WERI-Rb-1 (cell line): ENCODE results near the gene RNF208.
A peak's percentile ranks its signal among the peaks of the same experiment; 100 is the strongest.

ENCODE experiments used
- DNase-seq: peaks from one replicate; pipeline ENCODE4 v3.0.0-alpha.2; 2020
- H3K27ac ChIP-seq: fragments of 250-450 bp; sonication (Bioruptor Pico); 2 replicates; pipeline ENCODE4 v1.5.1; 2020; ENCODE audit warnings: mild to moderate bottlenecking, moderate library complexity
- H3K27me3 ChIP-seq: fragments of 250-450 bp; sonication (Bioruptor Pico); 2 replicates; pipeline ENCODE4 v1.5.1; 2021; ENCODE audit warnings: mild to moderate bottlenecking, low read depth, moderate library complexity; ENCODE audit not compliant: insufficient read depth, severe bottlenecking
- H3K36me3 ChIP-seq: fragments of 250-450 bp; sonication (Bioruptor Pico); 2 replicates; pipeline ENCODE4 v1.5.1; 2020; ENCODE audit warnings: mild to moderate bottlenecking, moderate library complexity
- H3K4me3 ChIP-seq: 2 replicates; pipeline ENCODE4 v1.5.1; 2011; ENCODE audit warnings: low read depth, mild to moderate bottlenecking, control low read depth, low read length
- H3K9me3 ChIP-seq: fragments of 250-450 bp; sonication (Bioruptor Pico); 2 replicates; pipeline ENCODE4 v1.5.1; 2021; ENCODE audit warnings: mild to moderate bottlenecking, moderate library complexity; ENCODE audit not compliant: severe bottlenecking
- CTCF ChIP-seq: IDR thresholded peaks from 2 replicates; pipeline ENCODE4 v1.5.1; 2011; ENCODE audit warnings: low read depth, mild to moderate bottlenecking, control low read depth, inconsistent platforms, low read length

RNF208 gene

GRCh38 chr9:137254624-137255447 lies 32.8 kb upstream of the RNF208 start, which contains the start of gene NELFB:
NELFB (plus strand) TSS chr9:137255327.
- peaks cover 3% of the 10 kb centered on the region; the same call in 1 of the 2 replicates for H3K36me3 ChIP-seq
- H3K27me3 ChIP-seq, result no peaks in the 10 kb centered on the region
- peak; percentile 84 for DNase-seq
- no peaks in the 10 kb centered on the region for H3K9me3 ChIP-seq
- no peak for TF ChIP-seq CTCF
- peak within 1 kb of the TSS; percentile 88 for H3K27ac ChIP-seq
- peak within 1 kb of the TSS; percentile 76 for H3K4me3 ChIP-seq

GRCh38 chr9:137253717-137254623 lies 31.9 kb upstream of the RNF208 start:
- H3K9me3 ChIP-seq, result no peaks in the 10 kb centered on the region
- DNase-seq, result no peak
- H3K27ac ChIP-seq, result peak overlapping the region; percentile 88
- H3K36me3 ChIP-seq, result peaks cover 3% of the 10 kb centered on the region; the same call in 1 of the 2 replicates
- no peaks in the 10 kb centered on the region for H3K27me3 ChIP-seq
- peak overlapping the region; percentile 65 for H3K4me3 ChIP-seq
- no peak for TF ChIP-seq CTCF

GRCh38 chr9:137252555-137253506 lies 30.8 kb upstream of the RNF208 start:
- Histone ChIP-seq H3K36me3 (peaks cover 3% of the 10 kb centered on the region; the same call in 1 of the 2 replicates), H3K4me3 (no peak overlapping the region), H3K27me3 (no peaks in the 10 kb centered on the region), H3K27ac (no peak overlapping the region), H3K9me3 (no peaks in the 10 kb centered on the region)
- TF ChIP-seq CTCF, result no peak
- DNase-seq, result peak; percentile 55

GRCh38 chr9:137251490-137252268 lies 29.6 kb upstream of the RNF208 start:
- no peaks in the 10 kb centered on the region for H3K9me3 ChIP-seq
- peaks cover 3% of the 10 kb centered on the region; the same call in 1 of the 2 replicates for H3K36me3 ChIP-seq
- no peak for TF ChIP-seq CTCF
- DNase-seq, result no peak
- H3K4me3 ChIP-seq, result no peak overlapping the region
- no peaks in the 10 kb centered on the region for H3K27me3 ChIP-seq
- H3K27ac ChIP-seq, result no peak overlapping the region

GRCh38 chr9:137251194-137251461 lies 29.1 kb upstream of the RNF208 start, which contains the start of gene STPG3:
STPG3 (plus strand) TSS chr9:137251286; CDS start chr9:137251287, 1 bp downstream.
- Histone ChIP-seq H3K4me3 (no peak within 1 kb of the TSS), H3K9me3 (no peaks in the 10 kb centered on the region), H3K27me3 (no peaks in the 10 kb centered on the region), H3K36me3 (no peaks in the 10 kb centered on the region; the same call in 1 of the 2 replicates), H3K27ac (no peak within 1 kb of the TSS)
- DNase-seq, result no peak
- no peak for TF ChIP-seq CTCF
